GM06990 (cell line): ENCODE results near the gene PSMA7.

Source experiments
- DNase-seq: peaks from one replicate; pipeline ENCODE4 v3.0.0-alpha.2; 2011; ENCODE audit not compliant: insufficient read length; ENCODE audit errors: extremely low read depth
- H3K27me3 ChIP-seq: replicated peaks from 2 replicates; pipeline ENCODE4 v1.6.0; 2011; ENCODE audit warnings: low read length; ENCODE audit not compliant: control insufficient read depth, insufficient read depth
- H3K36me3 ChIP-seq: 2 replicates; pipeline ENCODE4 v1.5.1; 2011; ENCODE audit warnings: low read length; ENCODE audit not compliant: control insufficient read depth, insufficient read depth
- H3K4me3 ChIP-seq: replicated peaks from 2 replicates; pipeline ENCODE4 v1.5.1; 2011; ENCODE audit warnings: low read depth, mild to moderate bottlenecking, control low read depth, low read length
- TF ChIP-seq, protein P1 (sequence below): IDR thresholded peaks from 2 replicates; pipeline ENCODE4 v1.5.1; 2011; ENCODE audit warnings: low read length, control low read depth, mild to moderate bottlenecking, inconsistent platforms; ENCODE audit not compliant: insufficient read depth, poor library complexity, severe bottlenecking

The PSMA7 gene

DNA sequence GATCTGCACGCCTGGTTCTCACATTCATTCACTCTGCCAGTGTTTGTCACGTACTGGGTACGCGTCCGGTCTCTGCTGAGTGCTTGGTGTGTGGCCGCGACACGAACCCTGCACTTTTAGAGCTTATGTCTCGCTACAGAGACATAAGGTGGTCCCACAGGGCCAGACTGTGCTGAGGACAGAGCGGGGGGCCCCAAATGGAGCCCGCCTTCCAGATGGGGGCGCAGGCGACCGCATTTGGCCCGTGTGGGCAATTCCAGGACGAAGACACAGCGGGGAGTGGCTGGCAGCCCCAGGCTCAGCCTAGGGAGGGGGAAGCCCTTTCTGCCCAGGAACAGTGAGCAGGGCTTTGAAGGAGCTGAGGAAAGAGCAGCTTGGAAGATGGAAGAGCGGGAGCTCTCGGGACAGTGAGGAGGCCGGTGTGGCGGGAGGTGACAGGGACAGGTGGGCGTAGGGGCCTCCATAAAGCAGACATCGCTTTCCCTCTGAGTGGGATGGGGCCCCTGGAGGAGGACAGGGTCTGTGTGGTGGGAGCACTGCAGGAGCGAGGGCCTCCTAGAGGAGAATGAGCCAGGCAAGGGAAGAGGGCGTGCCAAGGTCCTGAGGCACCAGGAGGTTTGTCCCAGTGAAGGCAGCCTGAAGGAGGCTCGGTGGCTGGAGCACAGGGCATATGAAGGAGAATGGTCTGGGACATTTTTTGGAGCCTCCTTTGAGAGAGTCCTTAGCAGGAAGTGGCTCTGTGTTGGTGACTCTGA is 31.9 kb upstream of the PSMA7 start:
- no peak for DNase-seq
- TF ChIP-seq, protein P1, sequence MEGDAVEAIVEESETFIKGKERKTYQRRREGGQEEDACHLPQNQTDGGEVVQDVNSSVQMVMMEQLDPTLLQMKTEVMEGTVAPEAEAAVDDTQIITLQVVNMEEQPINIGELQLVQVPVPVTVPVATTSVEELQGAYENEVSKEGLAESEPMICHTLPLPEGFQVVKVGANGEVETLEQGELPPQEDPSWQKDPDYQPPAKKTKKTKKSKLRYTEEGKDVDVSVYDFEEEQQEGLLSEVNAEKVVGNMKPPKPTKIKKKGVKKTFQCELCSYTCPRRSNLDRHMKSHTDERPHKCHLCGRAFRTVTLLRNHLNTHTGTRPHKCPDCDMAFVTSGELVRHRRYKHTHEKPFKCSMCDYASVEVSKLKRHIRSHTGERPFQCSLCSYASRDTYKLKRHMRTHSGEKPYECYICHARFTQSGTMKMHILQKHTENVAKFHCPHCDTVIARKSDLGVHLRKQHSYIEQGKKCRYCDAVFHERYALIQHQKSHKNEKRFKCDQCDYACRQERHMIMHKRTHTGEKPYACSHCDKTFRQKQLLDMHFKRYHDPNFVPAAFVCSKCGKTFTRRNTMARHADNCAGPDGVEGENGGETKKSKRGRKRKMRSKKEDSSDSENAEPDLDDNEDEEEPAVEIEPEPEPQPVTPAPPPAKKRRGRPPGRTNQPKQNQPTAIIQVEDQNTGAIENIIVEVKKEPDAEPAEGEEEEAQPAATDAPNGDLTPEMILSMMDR = no peak
- Histone ChIP-seq H3K36me3 (peaks cover 3% of the 10 kb centered on the region), H3K4me3 (no peak overlapping the region), H3K27me3 (no peaks in the 10 kb centered on the region)

DNA sequence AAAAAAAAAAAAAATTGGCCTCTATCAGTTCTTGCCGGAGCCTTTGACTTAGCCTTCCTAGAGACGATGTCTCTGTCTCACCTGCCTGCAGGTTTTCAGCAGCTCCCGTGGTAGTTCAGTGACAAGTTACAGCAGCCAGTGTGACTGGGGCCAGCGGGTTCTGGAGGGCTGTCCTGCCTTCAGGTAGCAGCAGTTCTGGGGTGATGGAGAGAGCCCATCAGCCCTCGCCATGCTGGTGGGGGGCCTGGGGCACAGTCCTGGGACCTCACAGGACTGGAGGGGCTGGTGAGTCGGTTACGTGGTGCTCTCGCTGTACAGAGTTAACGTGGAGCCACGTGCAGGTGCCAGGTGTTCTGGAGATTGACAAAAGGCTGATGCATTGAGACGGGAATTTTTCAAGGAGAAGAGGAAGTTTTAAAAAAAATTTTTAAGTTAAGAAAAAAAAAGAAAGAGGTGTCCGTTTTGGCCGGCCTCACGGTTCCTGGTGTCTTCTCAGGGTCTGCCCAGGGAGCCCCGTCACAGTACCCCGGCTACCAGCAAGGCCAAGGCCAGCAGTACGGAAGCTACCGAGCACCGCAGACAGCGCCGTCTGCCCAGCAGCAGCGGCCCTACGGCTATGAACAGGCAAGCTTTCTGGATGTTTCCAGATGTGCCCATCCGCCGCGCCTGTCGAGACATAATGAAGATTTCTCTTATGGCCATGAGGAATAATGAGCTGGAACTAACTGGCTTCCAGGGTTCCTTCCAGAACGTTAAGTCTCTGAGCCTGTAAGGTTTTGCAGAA is 31.0 kb upstream of the PSMA7 start:
- no peak overlapping the region for H3K4me3 ChIP-seq
- TF ChIP-seq, protein P1 = no peak
- no peak for DNase-seq
- no peaks in the 10 kb centered on the region for H3K27me3 ChIP-seq
- H3K36me3 ChIP-seq = peaks cover 3% of the 10 kb centered on the region

DNA sequence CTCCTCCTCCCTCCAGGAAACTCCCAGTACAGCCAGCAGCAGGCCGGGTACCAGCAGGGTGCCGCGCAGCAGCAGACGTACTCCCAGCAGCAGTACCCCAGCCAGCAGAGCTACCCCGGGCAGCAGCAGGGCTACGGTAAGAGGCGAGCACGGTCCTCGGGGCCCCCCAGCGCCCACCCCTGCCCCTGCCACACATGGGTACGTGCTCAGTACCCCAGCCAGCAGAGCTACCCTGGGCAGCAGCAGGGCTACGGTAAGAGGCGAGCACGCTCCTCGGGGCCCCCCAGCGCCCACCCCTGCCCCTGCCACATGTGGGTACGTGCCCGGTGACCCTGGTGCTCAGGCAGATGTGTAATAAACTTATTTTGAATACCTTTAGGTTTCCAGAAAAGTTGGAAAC is 29.5 kb upstream of the PSMA7 start:
- TF ChIP-seq, protein P1 = no peak
- Histone ChIP-seq H3K27me3 (no peaks in the 10 kb centered on the region), H3K4me3 (no peak overlapping the region), H3K36me3 (peaks cover 5% of the 10 kb centered on the region)
- DNase-seq = no peak

DNA sequence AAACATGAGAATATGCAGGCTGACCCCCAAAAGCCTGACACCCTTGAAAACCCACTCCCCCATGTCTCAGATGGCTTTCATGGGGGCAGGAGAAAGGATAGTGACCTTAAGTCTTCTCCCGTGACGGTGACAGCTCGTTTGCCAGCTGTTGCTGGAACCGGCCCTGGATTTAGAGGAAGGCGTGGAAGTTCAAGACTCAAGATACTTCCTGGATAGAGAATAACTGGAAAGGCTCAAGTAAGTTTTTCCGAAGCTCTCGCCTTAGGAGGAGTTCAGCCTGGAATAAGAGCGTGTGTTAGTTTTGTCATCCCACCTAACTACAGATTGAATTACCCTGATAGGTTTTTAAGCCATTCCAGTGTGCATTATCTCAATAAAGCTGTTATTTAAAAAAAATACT is 28.1 kb upstream of the PSMA7 start:
- DNase-seq = no peak
- H3K36me3 ChIP-seq = peaks cover 6% of the 10 kb centered on the region
- no peak overlapping the region for H3K4me3 ChIP-seq
- H3K27me3 ChIP-seq = no peaks in the 10 kb centered on the region
- TF ChIP-seq, protein P1 = no peak

DNA sequence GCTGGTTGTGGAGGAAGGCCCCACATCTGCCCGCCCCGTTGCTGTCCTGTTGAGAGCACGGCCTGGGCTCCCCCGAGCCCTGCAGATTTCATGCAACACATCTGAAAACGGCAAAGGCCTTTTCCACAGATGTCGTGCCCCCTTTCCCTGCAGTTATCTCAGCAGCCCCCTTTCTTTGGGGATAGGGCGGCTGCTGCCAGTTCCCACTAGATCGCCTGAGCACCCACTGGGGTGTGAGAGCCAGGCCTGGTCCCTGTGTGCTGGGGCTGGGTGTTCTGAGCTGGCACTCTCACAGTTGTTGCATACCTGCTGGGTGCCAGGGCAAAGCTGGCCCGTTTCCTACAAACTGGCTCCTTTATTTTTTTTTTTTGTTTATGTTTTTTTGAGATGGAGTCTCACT is 27.3 kb upstream of the PSMA7 start:
- DNase-seq = no peak
- Histone ChIP-seq H3K36me3 (peaks cover 12% of the 10 kb centered on the region), H3K27me3 (no peaks in the 10 kb centered on the region), H3K4me3 (no peak overlapping the region)
- TF ChIP-seq, protein P1 = no peak
